B cell (primary cell): Measurements from ENCODE around the gene TRMT1L. TPM values are rescaled to one million over a fixed set of nuclear protein-coding genes. Genes with fewer than 3 reads are reported as not detected.

Experiments used
- ATAC-seq: fragments of 200-7000 bp; cut with Tn5 transposase; one replicate; pipeline ENCODE4 v1.10.0; 2021; ENCODE audit warnings: low read depth, mild to moderate bottlenecking, moderate number of reproducible peaks, moderate library complexity
- CTCF ChIA-PET: fragments of 350-600 bp; sonication (Branson Sonifier 250); formaldehyde crosslinking; loops from one replicate; lab custom pipeline; 2021; ENCODE audit warnings: antibody characterized with exemption, inconsistent platforms; lab: Charles Lee
- POLR2A ChIA-PET: fragments of 350-600 bp; sonication (Branson Sonifier 250); formaldehyde crosslinking; loops from one replicate; lab custom pipeline; 2021; ENCODE audit warnings: antibody characterized with exemption; lab: Charles Lee
- DNase-seq: peaks from one replicate; pipeline ENCODE4 v3.0.0; 2013
- H2AFZ ChIP-seq: 2 replicates; pipeline ENCODE4 v1.6.1; 2012; ENCODE audit warnings: mild to moderate bottlenecking, low read depth, low read length; ENCODE audit not compliant: insufficient read depth, poor library complexity, severe bottlenecking
- H3K27ac ChIP-seq, 2 donors: 1 replicate in 1 of 2; 2 replicates in 1 of 2; pipeline ENCODE4 v1.5.1; 2012 to 2013; ENCODE audit warnings: low read length in 2 of 2, mild to moderate bottlenecking in 2 of 2, moderate library complexity in 1 of 2
- H3K27me3 ChIP-seq, 4 experiments: fragments of 200-600 bp in 1 of 4; sonication (generic) in 1 of 4; replicated peaks in 1 of 4; 1 replicate in 2 of 4; 2 replicates in 2 of 4; pipeline versions ENCODE4 v1.6.1 to v1.7.0; 2013 to 2016; ENCODE audit warnings: low read length in 3 of 4, mild to moderate bottlenecking in 2 of 4, mixed read lengths in 1 of 4, moderate library complexity in 1 of 4; ENCODE audit not compliant: insufficient read depth in 4 of 4, control insufficient read depth in 3 of 4; ENCODE audit errors: control extremely low read depth in 1 of 4
- H3K36me3 ChIP-seq, 2 experiments: replicated peaks in 1 of 2; 1 replicate in 1 of 2; 2 replicates in 1 of 2; pipeline versions ENCODE4 v1.6.1 to v1.7.1; 2013; ENCODE audit warnings: low read length in 1 of 2; ENCODE audit not compliant: insufficient read depth in 2 of 2, control insufficient read depth in 1 of 2; ENCODE audit errors: control extremely low read depth in 1 of 2, extremely low read depth in 1 of 2
- H3K4me1 ChIP-seq, 2 donors: fragments of 200-600 bp in 1 of 2; sonication (generic) in 1 of 2; 1 replicate in 1 of 2; 2 replicates in 1 of 2; pipeline versions ENCODE4 v1.5.1 to v1.6.1; 2013 to 2017; ENCODE audit warnings: low read length in 2 of 2; ENCODE audit not compliant: control insufficient read depth in 2 of 2, insufficient read depth in 2 of 2
- H3K4me2 ChIP-seq: replicated peaks from 2 replicates; pipeline ENCODE3; 2012; ENCODE audit warnings: mild to moderate bottlenecking, low read depth, low read length; ENCODE audit not compliant: poor library complexity, severe bottlenecking
- H3K4me3 ChIP-seq, 5 experiments: fragments of 200-600 bp in 1 of 5; sonication (generic) in 1 of 5; 1 replicate in 3 of 5; 2 replicates in 2 of 5; pipeline versions ENCODE4 v1.5.1 to v1.7.0; 2011 to 2016; ENCODE audit warnings: low read length in 4 of 5, mild to moderate bottlenecking in 4 of 5, low read depth in 2 of 5, control low read depth in 1 of 5, moderate library complexity in 1 of 5; ENCODE audit not compliant: insufficient read depth in 1 of 5; ENCODE audit errors: control extremely low read depth in 1 of 5, extremely low read depth in 1 of 5
- H3K79me2 ChIP-seq: fragments of 200-600 bp; sonication (generic); one replicate; pipeline ENCODE4 v1.6.0; 2016; ENCODE audit warnings: low read length; ENCODE audit not compliant: control insufficient read depth, insufficient read depth
- H3K9ac ChIP-seq: fragments of 200-600 bp; sonication (generic); 2 replicates; pipeline ENCODE4 v1.6.1; 2017; ENCODE audit warnings: mild to moderate bottlenecking, low read length, moderate library complexity
- H3K9me3 ChIP-seq, 3 donors: one replicate each; pipeline versions ENCODE4 v1.6.1 to v1.7.1; 2013; ENCODE audit warnings: low read length in 2 of 3; ENCODE audit not compliant: control insufficient read depth in 2 of 3, insufficient read depth in 1 of 3; ENCODE audit errors: control extremely low read depth in 1 of 3
- H4K20me1 ChIP-seq: 2 replicates; pipeline ENCODE4 v1.6.0; 2012; ENCODE audit warnings: mild to moderate bottlenecking, low read length; ENCODE audit not compliant: insufficient read depth, control insufficient read depth, poor library complexity, severe bottlenecking
- H3K27ac Mint-ChIP-seq: one replicate; pipeline ENCODE4 v1.8.0; 2021; ENCODE audit warnings: mixed read lengths
- H3K27me3 Mint-ChIP-seq: one replicate; pipeline ENCODE4 v1.8.0; 2021; ENCODE audit warnings: mixed read lengths
- H3K4me1 Mint-ChIP-seq: one replicate; pipeline ENCODE4 v1.8.0; 2021; ENCODE audit warnings: mixed read lengths
- H3K4me3 Mint-ChIP-seq: one replicate; pipeline ENCODE4 v1.8.0; 2021; ENCODE audit warnings: mixed read lengths
- H3K9me3 Mint-ChIP-seq: one replicate; pipeline ENCODE4 v1.8.0; 2022; ENCODE audit warnings: mixed read lengths; ENCODE audit not compliant: insufficient read depth
- EZH2 ChIP-seq: IDR thresholded peaks from 2 replicates; pipeline ENCODE4 v1.6.1; 2012; ENCODE audit warnings: borderline replicate concordance, low read depth, mild to moderate bottlenecking, moderate library complexity, low read length; ENCODE audit not compliant: insufficient read depth, poor library complexity, severe bottlenecking
- WGBS: methylation state at CpG from one replicate; pipeline ENCODE4 v1.1.5; 2013; ENCODE audit warnings: missing lambda C conversion rate; ENCODE audit not compliant: insufficient coverage; 5-methylcytosine and 5-hydroxymethylcytosine counted together
- intact Hi-C: fragments of 100-400 bp; cut with micrococcal nuclease; formaldehyde crosslinking; loops from one replicate; pipeline ENCODE4 v1.10.0; 2022
- polyA plus RNA-seq: library from polyadenylated mRNA; depleted of rRNA; stranded (reverse); fragments of >200 nt; gene quantifications from 2 replicates; pipeline ENCODE4 v1.2.3, GENCODE V29; 2012
- total RNA-seq, 2 donors: library from RNA; stranded (reverse); fragments of 120-200 nt in 1 of 2; gene quantifications; 1 replicate in 1 of 2; 2 replicates in 1 of 2; pipeline versions ENCODE4 v1.2.3 to v1.2.4, GENCODE V29; 2013 to 2022
- TF ChIP-seq, protein P1 (sequence below): fragments of 200-600 bp; IDR thresholded peaks from one replicate; pipeline ENCODE4 v1.8.0; 2022; ENCODE audit warnings: antibody characterized with exemption, mild to moderate bottlenecking

TRMT1L gene
- total and polyA plus RNA-seq, 2 donors (not counting 1 experiment from before 2014, with no cell fraction given), result 9.9 to 27.5 TPM

DNA sequence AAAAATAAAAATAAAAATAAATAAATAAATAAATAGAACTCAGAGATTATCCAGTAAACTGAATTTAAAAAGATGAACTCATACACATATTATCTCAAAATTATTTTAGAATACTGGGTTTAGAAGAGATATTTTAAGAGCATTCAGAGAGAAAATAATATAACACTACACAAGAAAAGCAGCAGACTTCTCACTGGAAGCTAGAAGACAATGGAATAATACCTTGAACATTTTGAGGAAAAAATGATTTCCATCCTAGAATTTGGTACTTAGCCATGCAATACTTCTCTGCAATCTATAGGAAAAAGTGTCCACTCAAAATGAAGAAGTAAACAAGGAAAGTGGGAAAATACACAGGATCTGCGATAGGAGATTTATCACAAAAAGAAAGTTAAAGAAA is 24.2 kb downstream of the TRMT1L start:
- Histone ChIP-seq H3K4me1 (no peaks in the 10 kb centered on the region), H3K27me3 (no peaks in the 10 kb centered on the region), H3K9me3 (peaks cover 4% of the 10 kb centered on the region in 3 donors), H3K4me3 (no peak overlapping the region), H2AFZ (no peak overlapping the region), H3K27ac (no peak overlapping the region), H3K36me3 (peaks cover 18 to 45% of the 10 kb centered on the region in 2 experiments), H3K79me2 (no peaks in the 10 kb centered on the region), H3K9ac (no peak overlapping the region), H4K20me1 (no peaks in the 10 kb centered on the region), H3K4me2 (no peak overlapping the region)
- no peak for DNase-seq
- no peaks in the 10 kb centered on the region for H3K27me3 Mint-ChIP-seq
- H3K4me3 Mint-ChIP-seq, result no peak overlapping the region
- H3K4me1 Mint-ChIP-seq, result no peaks in the 10 kb centered on the region
- intact Hi-C loops, result no loop called here
- ChIA-PET POLR2A (interaction anchor here (0.6 kb wide), 1 partner anchor 21 kb away, joined by 3 read pairs; no protein-coding TSS in a partner anchor), CTCF (no interaction called here)
- no CpG with 5 or more reads among the region's 1 CpG for WGBS
- no peak overlapping the region for H3K27ac Mint-ChIP-seq
- TF ChIP-seq EZH2, result no peak
- TF ChIP-seq, protein P1, sequence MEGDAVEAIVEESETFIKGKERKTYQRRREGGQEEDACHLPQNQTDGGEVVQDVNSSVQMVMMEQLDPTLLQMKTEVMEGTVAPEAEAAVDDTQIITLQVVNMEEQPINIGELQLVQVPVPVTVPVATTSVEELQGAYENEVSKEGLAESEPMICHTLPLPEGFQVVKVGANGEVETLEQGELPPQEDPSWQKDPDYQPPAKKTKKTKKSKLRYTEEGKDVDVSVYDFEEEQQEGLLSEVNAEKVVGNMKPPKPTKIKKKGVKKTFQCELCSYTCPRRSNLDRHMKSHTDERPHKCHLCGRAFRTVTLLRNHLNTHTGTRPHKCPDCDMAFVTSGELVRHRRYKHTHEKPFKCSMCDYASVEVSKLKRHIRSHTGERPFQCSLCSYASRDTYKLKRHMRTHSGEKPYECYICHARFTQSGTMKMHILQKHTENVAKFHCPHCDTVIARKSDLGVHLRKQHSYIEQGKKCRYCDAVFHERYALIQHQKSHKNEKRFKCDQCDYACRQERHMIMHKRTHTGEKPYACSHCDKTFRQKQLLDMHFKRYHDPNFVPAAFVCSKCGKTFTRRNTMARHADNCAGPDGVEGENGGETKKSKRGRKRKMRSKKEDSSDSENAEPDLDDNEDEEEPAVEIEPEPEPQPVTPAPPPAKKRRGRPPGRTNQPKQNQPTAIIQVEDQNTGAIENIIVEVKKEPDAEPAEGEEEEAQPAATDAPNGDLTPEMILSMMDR, result no peak
- peaks cover 3% of the 10 kb centered on the region for H3K9me3 Mint-ChIP-seq
- no peak for ATAC-seq

DNA sequence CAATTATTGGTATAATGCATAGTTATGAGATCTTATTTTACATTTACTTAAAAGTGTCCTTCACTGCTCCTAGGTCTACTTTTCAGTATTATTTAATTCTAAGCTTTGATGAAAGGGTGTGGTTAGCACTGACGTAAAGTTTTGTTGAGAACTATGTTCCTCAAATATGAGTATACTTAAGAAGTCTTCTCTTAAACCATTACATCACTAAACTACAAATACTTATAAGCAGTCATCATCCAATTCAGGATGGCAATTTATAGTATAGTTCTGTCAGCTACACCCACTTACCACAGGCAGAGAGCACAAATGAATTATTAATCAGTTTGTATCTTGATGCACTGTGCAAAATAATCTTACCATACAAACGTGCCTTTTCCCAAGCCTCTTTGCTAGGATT is 27.0 kb downstream of the TRMT1L start:
- Histone ChIP-seq H3K4me1 (no peaks in the 10 kb centered on the region), H3K27ac (no peak overlapping the region), H3K27me3 (no peaks in the 10 kb centered on the region), H3K9me3 (peaks cover 4% of the 10 kb centered on the region in 3 donors), H2AFZ (no peak overlapping the region), H4K20me1 (no peaks in the 10 kb centered on the region), H3K4me2 (no peak overlapping the region), H3K9ac (no peak overlapping the region), H3K36me3 (peaks cover 17 to 56% of the 10 kb centered on the region in 2 experiments), H3K79me2 (no peaks in the 10 kb centered on the region), H3K4me3 (no peak overlapping the region)
- intact Hi-C loops, result no loop called here
- ChIA-PET CTCF (no interaction called here), POLR2A (no interaction called here)
- Mint-ChIP-seq H3K27ac (no peak overlapping the region), H3K9me3 (peaks cover 3% of the 10 kb centered on the region), H3K4me1 (no peaks in the 10 kb centered on the region), H3K27me3 (no peaks in the 10 kb centered on the region), H3K4me3 (no peak overlapping the region)
- ATAC-seq, result no peak
- DNase-seq, result no peak
- TF ChIP-seq, protein P1, result no peak
- no peak for TF ChIP-seq EZH2
- no CpG with 5 or more reads among the region's 2 CpGs for WGBS
